ENCODE results near the gene TXNIP. TPM values are rescaled to one million over a fixed set of nuclear protein-coding genes. Genes with fewer than 3 reads are reported as not detected.

Gene TXNIP
- total RNA-seq, 1 donor from 2014 or later: 107 TPM

- no peaks in the 10 kb centered on the region for H3K9me3 Mint-ChIP-seq (ENCODE audit: unreplicated experiment)
- peak within 1 kb of the TSS; percentile 96 for H3K4me3 Mint-ChIP-seq (ENCODE audit: unreplicated experiment)
- H3K27me3 Mint-ChIP-seq (ENCODE audit: unreplicated experiment): peaks cover 28% of the 10 kb centered on the region
- H3K4me1 Mint-ChIP-seq (ENCODE audit: unreplicated experiment): peaks cover 64% of the 10 kb centered on the region
- H3K36me3 Mint-ChIP-seq (ENCODE audit: low read depth, unreplicated experiment): peaks cover 2% of the 10 kb centered on the region
- peak; percentile 90 for DNase-seq (ENCODE audit: low spot score)
- peak within 1 kb of the TSS; percentile 92 for H3K27ac Mint-ChIP-seq (ENCODE audit: unreplicated experiment)
- no peak for TF ChIP-seq CTCF (IDR thresholded peaks at IDR 0.05; ENCODE audit: unreplicated experiment)
Observed at GRCh38 chr1:145957443-145958319, 38.7 kb downstream of the TXNIP start, which contains the start of gene LIX1L. Gene LIX1L (minus strand): TSS chr1:145958017. CDS start chr1:145957927, 90 bp downstream.

- H3K9me3 Mint-ChIP-seq (ENCODE audit: unreplicated experiment): no peaks in the 10 kb centered on the region
- no peak for DNase-seq (ENCODE audit: low spot score)
- H3K27me3 Mint-ChIP-seq (ENCODE audit: unreplicated experiment): peaks cover 23% of the 10 kb centered on the region
- no peak for TF ChIP-seq CTCF (IDR thresholded peaks at IDR 0.05; ENCODE audit: unreplicated experiment)
- peaks cover 4% of the 10 kb centered on the region for H3K36me3 Mint-ChIP-seq (ENCODE audit: low read depth, unreplicated experiment)
- H3K4me1 Mint-ChIP-seq (ENCODE audit: unreplicated experiment): peaks cover 59% of the 10 kb centered on the region
- peak overlapping the region; percentile 92 for H3K27ac Mint-ChIP-seq (ENCODE audit: unreplicated experiment)
- peak overlapping the region; percentile 96 for H3K4me3 Mint-ChIP-seq (ENCODE audit: unreplicated experiment)
Observed at GRCh38 chr1:145956781-145957442, 39.5 kb downstream of the TXNIP start.

- peaks cover 17% of the 10 kb centered on the region for H3K27me3 Mint-ChIP-seq (ENCODE audit: unreplicated experiment)
- H3K36me3 Mint-ChIP-seq (ENCODE audit: low read depth, unreplicated experiment): peaks cover 9% of the 10 kb centered on the region
- H3K9me3 Mint-ChIP-seq (ENCODE audit: unreplicated experiment): no peaks in the 10 kb centered on the region
- H3K4me3 Mint-ChIP-seq (ENCODE audit: unreplicated experiment): peak overlapping the region; percentile 96
- H3K4me1 Mint-ChIP-seq (ENCODE audit: unreplicated experiment): peaks cover 56% of the 10 kb centered on the region
- no peak for TF ChIP-seq CTCF (IDR thresholded peaks at IDR 0.05; ENCODE audit: unreplicated experiment)
- no peak for DNase-seq (ENCODE audit: low spot score)
- peak overlapping the region; percentile 92 for H3K27ac Mint-ChIP-seq (ENCODE audit: unreplicated experiment)
Observed at GRCh38 chr1:145956361-145956760, 40.0 kb downstream of the TXNIP start.

- Mint-ChIP-seq H3K27ac (ENCODE audit: unreplicated experiment) (peak overlapping the region; percentile 53), H3K36me3 (ENCODE audit: low read depth, unreplicated experiment) (peaks cover 12% of the 10 kb centered on the region), H3K27me3 (ENCODE audit: unreplicated experiment) (peaks cover 12% of the 10 kb centered on the region), H3K4me3 (ENCODE audit: unreplicated experiment) (peak overlapping the region; percentile 18), H3K4me1 (ENCODE audit: unreplicated experiment) (peaks cover 56% of the 10 kb centered on the region), H3K9me3 (ENCODE audit: unreplicated experiment) (no peaks in the 10 kb centered on the region)
- TF ChIP-seq CTCF (IDR thresholded peaks at IDR 0.05; ENCODE audit: unreplicated experiment): no peak
- DNase-seq (ENCODE audit: low spot score): no peak
Observed at GRCh38 chr1:145955436-145955835, 40.9 kb downstream of the TXNIP start.
